Measurements from ENCODE around the gene EPHA1.

EPHA1 gene

GRCh38 chr7:143408686-143409561, at the start of gene EPHA1:
EPHA1 (minus strand) TSS chr7:143408856; CDS start chr7:143408805, 51 bp downstream.
- DNase-seq = peak; percentile 33

- no peak for DNase-seq
These were observed 49.6 kb upstream of the EPHA1 start for GRCh38 chr7:143458263-143458662.

- DNase-seq = no peak
These were observed 48.5 kb upstream of the EPHA1 start for GRCh38 chr7:143456992-143457793.

- no peak for DNase-seq
These were observed 47.3 kb upstream of the EPHA1 start for GRCh38 chr7:143455942-143456341.

GRCh38 chr7:143455491-143455890, 46.8 kb upstream of the EPHA1 start:
- DNase-seq = no peak

- no peak for DNase-seq
These were observed 45.5 kb upstream of the EPHA1 start for GRCh38 chr7:143454091-143454680.

- DNase-seq = no peak
These were observed 43.8 kb upstream of the EPHA1 start for GRCh38 chr7:143452495-143452894.

GRCh38 chr7:143451746-143452145, 43.1 kb upstream of the EPHA1 start:
- DNase-seq = no peak

GRCh38 chr7:143451122-143451521, 42.5 kb upstream of the EPHA1 start:
- no peak for DNase-seq

GRCh38 chr7:143449793-143450192, 41.1 kb upstream of the EPHA1 start:
- DNase-seq = no peak

GRCh38 chr7:143448429-143448828, 39.8 kb upstream of the EPHA1 start:
- DNase-seq = no peak

- no peak for DNase-seq
These were observed 38.8 kb upstream of the EPHA1 start for GRCh38 chr7:143447466-143447865.

GRCh38 chr7:143444785-143445184, 36.1 kb upstream of the EPHA1 start:
- DNase-seq = no peak

GRCh38 chr7:143444063-143444782, 35.6 kb upstream of the EPHA1 start:
- DNase-seq = no peak

- no peak for DNase-seq
These were observed 34.5 kb upstream of the EPHA1 start, which contains the start of gene TAS2R60 for GRCh38 chr7:143443153-143443552. TAS2R60 (plus strand) TSS chr7:143443453; CDS start chr7:143443453, 0 bp downstream.

- DNase-seq = no peak
These were observed 31.2 kb upstream of the EPHA1 start for GRCh38 chr7:143439866-143440265.

- no peak for DNase-seq
These were observed 28.9 kb upstream of the EPHA1 start for GRCh38 chr7:143437578-143437977.

GRCh38 chr7:143436325-143436946, 27.8 kb upstream of the EPHA1 start:
- no peak for DNase-seq

GRCh38 chr7:143435266-143435665, 26.6 kb upstream of the EPHA1 start:
- no peak for DNase-seq

GRCh38 chr7:143434660-143435059, 26.0 kb upstream of the EPHA1 start:
- DNase-seq = no peak

GRCh38 chr7:143433759-143434158, 25.1 kb upstream of the EPHA1 start:
- no peak for DNase-seq

- DNase-seq = no peak
These were observed 22.5 kb upstream of the EPHA1 start for GRCh38 chr7:143431109-143431508.

Measured in NCI-H510A (cell line).